KBM-7 (cell line): Measurements from ENCODE around the gene ZNF652.
"Not testable (repeated sequence)": the region's sequence is repeated elsewhere in the genome, so short reads cannot be mapped to it uniquely, and the experiment has no call there.

Experiments used
- DNase-seq: peaks from one replicate; pipeline ENCODE4 v3.0.0-alpha.2; 2015
- in situ Hi-C: fragments of 300-500 bp; cut with MboI; formaldehyde crosslinking; loops from 2 replicates; pipeline ENCODE4 v1.14.3; 2020; ENCODE audit warnings: low sequenced_read_pairs, low pct_unique_long_range_greater_than_20kb, mixed read lengths

ZNF652 gene

GRCh38 chr17:49388290-49388640 is 26.2 kb upstream of the ZNF652 start:
- peak; percentile 76 for DNase-seq
- in situ Hi-C loops = loop anchor here (10.0 kb wide), 1 partner anchor 73 kb away; no protein-coding TSS in a partner anchor

- DNase-seq = peak; percentile 12
- in situ Hi-C loops = loop anchor here (10.0 kb wide), 1 partner anchor 73 kb away; no protein-coding TSS in a partner anchor
Observed at GRCh38 chr17:49387498-49388289, 25.6 kb upstream of the ZNF652 start.

GRCh38 chr17:49386373-49386772 is 24.3 kb upstream of the ZNF652 start:
- in situ Hi-C loops = loop anchor here (10.0 kb wide), 1 partner anchor 72 kb away; no protein-coding TSS in a partner anchor

GRCh38 chr17:49384951-49385350 is 22.9 kb upstream of the ZNF652 start:
- in situ Hi-C loops = loop anchor here (10.0 kb wide), 1 partner anchor 70 kb away; no protein-coding TSS in a partner anchor
- DNase-seq = no peak

More at GRCh38 chr17:49386373-49386772, 24.3 kb upstream of the ZNF652 start:
- no peak for DNase-seq

GRCh38 chr17:49383060-49383459 is 21.0 kb upstream of the ZNF652 start:
- in situ Hi-C loops = loop anchor here (10.0 kb wide), 1 partner anchor 68 kb away; no protein-coding TSS in a partner anchor
- DNase-seq = no peak

GRCh38 chr17:49382556-49382955 is 20.5 kb upstream of the ZNF652 start:
- in situ Hi-C loops = loop anchor here (10.0 kb wide), 1 partner anchor 68 kb away; no protein-coding TSS in a partner anchor
- DNase-seq = no peak

- DNase-seq = no peak
- in situ Hi-C loops = loop anchor here (10.0 kb wide), 1 partner anchor 67 kb away; no protein-coding TSS in a partner anchor
Observed at GRCh38 chr17:49381793-49382192, 19.7 kb upstream of the ZNF652 start.

- DNase-seq = no peak
- in situ Hi-C loops = loop anchor here (10.0 kb wide), 1 partner anchor 66 kb away; no protein-coding TSS in a partner anchor
Observed at GRCh38 chr17:49381033-49381432, 19.0 kb upstream of the ZNF652 start.

GRCh38 chr17:49379926-49380325 is 17.9 kb upstream of the ZNF652 start:
- in situ Hi-C loops = loop anchor here (10.0 kb wide), 1 partner anchor 65 kb away; no protein-coding TSS in a partner anchor
- no peak for DNase-seq

GRCh38 chr17:49378311-49378710 is 16.3 kb upstream of the ZNF652 start:
- in situ Hi-C loops = no loop called here
- no peak for DNase-seq

- in situ Hi-C loops = no loop called here
- DNase-seq = no peak
Observed at GRCh38 chr17:49375544-49375943, 13.5 kb upstream of the ZNF652 start.

- in situ Hi-C loops = no loop called here
- DNase-seq = no peak
Observed at GRCh38 chr17:49373115-49373514, 11.1 kb upstream of the ZNF652 start.

- DNase-seq = no peak
- in situ Hi-C loops = no loop called here
Observed at GRCh38 chr17:49372425-49372824, 10.4 kb upstream of the ZNF652 start.

GRCh38 chr17:49370971-49371834 is 9.2 kb upstream of the ZNF652 start:
- in situ Hi-C loops = no loop called here
- no peak for DNase-seq

- in situ Hi-C loops = no loop called here
Observed at GRCh38 chr17:49369760-49370159, 7.7 kb upstream of the ZNF652 start.

GRCh38 chr17:49369089-49369488 is 7.0 kb upstream of the ZNF652 start:
- no peak for DNase-seq
- in situ Hi-C loops = no loop called here

More at GRCh38 chr17:49369760-49370159, 7.7 kb upstream of the ZNF652 start:
- DNase-seq = no peak

- in situ Hi-C loops = no loop called here
- peak; percentile 64 for DNase-seq
Observed at GRCh38 chr17:49365667-49366066, 3.6 kb upstream of the ZNF652 start.

GRCh38 chr17:49365126-49365525 is 3.1 kb upstream of the ZNF652 start:
- in situ Hi-C loops, DNase-seq: not testable (repeated sequence)

- in situ Hi-C loops = no loop called here
- DNase-seq = no peak
Observed at GRCh38 chr17:49364119-49364518, 2.1 kb upstream of the ZNF652 start.

GRCh38 chr17:49363251-49363650 is 1.2 kb upstream of the ZNF652 start:
- in situ Hi-C loops = no loop called here
- DNase-seq = no peak
